Measurements from ENCODE around the gene DNLZ.
"Not testable (repeated sequence)": the region's sequence is repeated elsewhere in the genome, so short reads cannot be mapped to it uniquely, and the experiment has no call there.

Gene DNLZ

DNA sequence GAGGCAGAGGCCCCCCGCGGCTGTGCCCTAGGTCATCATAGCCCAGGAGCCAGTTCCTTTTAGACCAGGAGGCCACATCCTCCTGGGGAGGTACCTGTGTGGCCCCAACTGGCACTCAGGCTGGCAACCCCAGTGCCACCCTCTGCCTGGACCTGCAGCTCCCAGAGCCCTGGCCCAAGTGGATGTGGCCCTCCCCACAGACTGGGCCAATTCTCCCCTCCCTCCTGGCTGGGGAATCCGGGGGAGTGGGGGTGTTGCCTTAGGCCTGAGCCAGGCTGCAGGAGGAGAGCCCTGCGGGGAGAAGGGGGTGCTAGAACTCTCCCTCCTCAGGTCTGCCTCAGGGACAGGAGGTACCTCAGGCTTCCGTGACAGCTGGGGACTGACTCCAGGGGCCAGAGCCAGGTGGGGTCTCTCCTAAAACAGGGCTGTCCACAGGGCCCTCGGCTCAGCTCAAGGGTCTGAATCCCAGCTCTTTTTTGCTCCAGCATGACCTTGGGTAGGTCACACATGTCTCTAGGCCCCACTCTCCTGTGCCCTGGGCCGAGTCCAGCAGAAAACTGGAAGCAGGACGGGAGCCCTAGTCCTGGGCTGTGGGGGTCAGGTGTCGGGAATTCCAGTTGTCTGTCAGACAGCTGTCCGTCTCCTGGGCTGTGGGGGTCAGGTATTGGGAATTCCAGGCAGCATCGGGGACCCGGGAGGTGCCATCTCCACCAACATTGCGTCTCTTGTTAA, 9.6 kb downstream of the DNLZ start:
- H3K4me3 ChIP-seq (replicated peaks; ENCODE audit: low read depth, low read length) = no peak overlapping the region
- H3K36me3 ChIP-seq (ENCODE audit: control insufficient read depth, insufficient read depth, low read length) = no peaks in the 10 kb centered on the region
- no peak for DNase-seq (ENCODE audit: extremely low read depth, insufficient read length)
- TF ChIP-seq, protein P1, sequence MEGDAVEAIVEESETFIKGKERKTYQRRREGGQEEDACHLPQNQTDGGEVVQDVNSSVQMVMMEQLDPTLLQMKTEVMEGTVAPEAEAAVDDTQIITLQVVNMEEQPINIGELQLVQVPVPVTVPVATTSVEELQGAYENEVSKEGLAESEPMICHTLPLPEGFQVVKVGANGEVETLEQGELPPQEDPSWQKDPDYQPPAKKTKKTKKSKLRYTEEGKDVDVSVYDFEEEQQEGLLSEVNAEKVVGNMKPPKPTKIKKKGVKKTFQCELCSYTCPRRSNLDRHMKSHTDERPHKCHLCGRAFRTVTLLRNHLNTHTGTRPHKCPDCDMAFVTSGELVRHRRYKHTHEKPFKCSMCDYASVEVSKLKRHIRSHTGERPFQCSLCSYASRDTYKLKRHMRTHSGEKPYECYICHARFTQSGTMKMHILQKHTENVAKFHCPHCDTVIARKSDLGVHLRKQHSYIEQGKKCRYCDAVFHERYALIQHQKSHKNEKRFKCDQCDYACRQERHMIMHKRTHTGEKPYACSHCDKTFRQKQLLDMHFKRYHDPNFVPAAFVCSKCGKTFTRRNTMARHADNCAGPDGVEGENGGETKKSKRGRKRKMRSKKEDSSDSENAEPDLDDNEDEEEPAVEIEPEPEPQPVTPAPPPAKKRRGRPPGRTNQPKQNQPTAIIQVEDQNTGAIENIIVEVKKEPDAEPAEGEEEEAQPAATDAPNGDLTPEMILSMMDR (IDR thresholded peaks at IDR 0.05; ENCODE audit: insufficient read depth, low read length, poor library complexity, severe bottlenecking) = no peak
- H3K27me3 ChIP-seq (replicated peaks; ENCODE audit: control insufficient read depth, insufficient read depth, low read length) = no peaks in the 10 kb centered on the region; the same call in 1 of the 2 replicates

DNA sequence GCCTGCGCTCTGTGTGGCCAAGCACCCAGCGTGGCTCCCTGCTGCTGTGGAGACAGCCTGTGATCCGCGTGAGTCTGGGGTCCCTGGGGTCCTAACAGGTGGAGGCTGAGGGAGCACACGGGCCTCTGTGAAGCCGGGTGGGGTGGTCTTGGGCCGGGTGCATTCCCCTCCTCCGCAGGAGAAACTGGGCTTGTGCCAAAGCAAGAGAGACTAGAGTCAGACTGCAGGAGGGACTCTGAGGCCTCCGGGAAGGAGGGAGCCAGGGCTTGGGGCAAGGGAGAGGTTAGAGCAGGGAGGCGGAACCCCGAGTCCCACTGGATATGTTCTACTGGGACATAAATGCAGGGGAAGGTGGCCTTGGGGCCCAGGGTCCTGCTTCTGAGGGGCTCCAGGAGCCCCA, 10.5 kb downstream of the DNLZ start:
- TF ChIP-seq, protein P1 (IDR thresholded peaks at IDR 0.05; ENCODE audit: insufficient read depth, low read length, poor library complexity, severe bottlenecking) = no peak
- no peak for DNase-seq (ENCODE audit: extremely low read depth, insufficient read length)
- Histone ChIP-seq H3K4me3 (replicated peaks; ENCODE audit: low read depth, low read length) (no peak overlapping the region), H3K36me3 (ENCODE audit: control insufficient read depth, insufficient read depth, low read length) (no peaks in the 10 kb centered on the region), H3K27me3 (replicated peaks; ENCODE audit: control insufficient read depth, insufficient read depth, low read length) (no peaks in the 10 kb centered on the region; the same call in 1 of the 2 replicates)

- no peak for DNase-seq (ENCODE audit: extremely low read depth, insufficient read length)
- TF ChIP-seq, protein P1 (IDR thresholded peaks at IDR 0.05; ENCODE audit: insufficient read depth, low read length, poor library complexity, severe bottlenecking) = no peak
These were observed 10.9 kb downstream of the DNLZ start for GRCh38 chr9:136352682-136353081.

DNA sequence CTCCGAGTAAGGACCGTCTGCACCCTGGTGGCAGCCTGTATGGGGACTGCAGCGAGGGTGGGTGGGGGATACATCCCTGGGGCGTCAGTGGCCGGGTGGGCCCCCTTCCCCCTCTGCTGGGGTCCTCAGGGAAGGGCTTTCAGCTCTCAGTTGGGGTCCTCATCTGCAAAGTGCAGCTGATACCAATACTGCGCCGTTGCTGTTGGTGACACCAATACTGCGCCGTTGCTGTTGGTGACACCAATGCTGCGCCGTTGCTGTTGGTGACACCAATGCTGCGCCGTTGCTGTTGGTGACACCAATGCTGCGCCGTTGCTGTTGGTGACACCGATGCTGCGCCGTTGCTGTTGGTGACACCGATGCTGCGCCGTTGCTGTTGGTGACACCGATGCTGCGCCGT, 11.7 kb downstream of the DNLZ start:
- DNase-seq (ENCODE audit: extremely low read depth, insufficient read length); H3K27me3 ChIP-seq (replicated peaks; ENCODE audit: control insufficient read depth, insufficient read depth, low read length); H3K4me3 ChIP-seq (replicated peaks; ENCODE audit: low read depth, low read length); H3K36me3 ChIP-seq (ENCODE audit: control insufficient read depth, insufficient read depth, low read length): not testable (repeated sequence)

More at GRCh38 chr9:136352682-136353081, 10.9 kb downstream of the DNLZ start:
- Histone ChIP-seq H3K27me3 (replicated peaks; ENCODE audit: control insufficient read depth, insufficient read depth, low read length) (no peaks in the 10 kb centered on the region; the same call in 1 of the 2 replicates), H3K36me3 (ENCODE audit: control insufficient read depth, insufficient read depth, low read length) (no peaks in the 10 kb centered on the region), H3K4me3 (replicated peaks; ENCODE audit: low read depth, low read length) (no peak overlapping the region)

DNA sequence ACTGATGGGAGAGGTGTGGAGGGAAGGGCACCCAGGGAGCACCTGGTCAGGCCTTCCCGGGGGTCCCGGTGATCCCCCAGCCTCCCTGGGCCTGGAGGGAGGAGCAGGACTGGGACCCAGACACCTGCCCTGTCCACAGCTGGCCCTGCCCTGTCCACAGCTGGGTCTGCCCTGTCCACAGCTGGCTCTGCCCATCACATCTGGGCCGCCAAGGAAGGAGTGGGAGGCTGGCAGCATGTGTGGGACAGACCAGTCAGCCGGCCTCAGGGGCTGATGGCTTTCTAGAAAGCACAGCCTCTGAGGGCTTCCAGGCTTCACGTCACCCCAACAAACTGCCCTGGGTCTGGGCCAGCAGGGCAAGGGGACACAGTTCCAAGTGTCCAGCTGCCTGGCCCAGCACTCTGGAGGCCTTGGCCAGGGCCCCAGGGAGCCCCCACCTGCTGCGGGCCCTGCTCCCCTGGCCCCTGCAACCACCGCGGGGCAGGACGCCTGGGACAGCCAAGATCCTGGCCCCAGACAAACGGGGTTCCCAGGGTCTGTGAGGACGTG, 12.2 kb downstream of the DNLZ start:
- Histone ChIP-seq H3K27me3 (replicated peaks; ENCODE audit: control insufficient read depth, insufficient read depth, low read length) (no peaks in the 10 kb centered on the region; the same call in 1 of the 2 replicates), H3K4me3 (replicated peaks; ENCODE audit: low read depth, low read length) (no peak overlapping the region), H3K36me3 (ENCODE audit: control insufficient read depth, insufficient read depth, low read length) (no peaks in the 10 kb centered on the region)
- DNase-seq (ENCODE audit: extremely low read depth, insufficient read length) = no peak
- TF ChIP-seq, protein P1 (IDR thresholded peaks at IDR 0.05; ENCODE audit: insufficient read depth, low read length, poor library complexity, severe bottlenecking) = no peak

DNA sequence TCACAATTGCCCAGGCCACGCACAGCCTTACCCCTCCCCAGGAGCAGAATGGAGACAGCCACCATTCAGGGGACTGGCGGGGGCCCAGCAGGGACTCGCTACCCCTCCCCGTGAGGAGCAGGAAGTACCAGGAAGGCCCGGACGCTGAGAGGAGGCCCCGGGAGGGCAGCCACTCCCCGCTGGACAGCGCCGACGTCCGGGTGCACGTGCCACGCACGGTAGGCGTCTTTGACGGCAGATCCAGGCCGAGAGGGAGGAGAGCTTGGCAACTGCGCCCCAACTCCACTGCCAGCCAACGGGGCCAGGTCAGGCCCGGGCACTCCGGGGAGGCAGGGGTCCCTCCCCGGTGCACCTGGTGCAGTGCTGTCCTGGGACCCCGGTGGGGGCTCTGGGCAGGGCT, 14.0 kb downstream of the DNLZ start:
- no peaks in the 10 kb centered on the region; the same call in 1 of the 2 replicates for H3K27me3 ChIP-seq (replicated peaks; ENCODE audit: control insufficient read depth, insufficient read depth, low read length)
- DNase-seq (ENCODE audit: extremely low read depth, insufficient read length) = no peak
- H3K4me3 ChIP-seq (replicated peaks; ENCODE audit: low read depth, low read length) = no peak overlapping the region
- H3K36me3 ChIP-seq (ENCODE audit: control insufficient read depth, insufficient read depth, low read length) = no peaks in the 10 kb centered on the region
- TF ChIP-seq, protein P1 (IDR thresholded peaks at IDR 0.05; ENCODE audit: insufficient read depth, low read length, poor library complexity, severe bottlenecking) = no peak

Data from GM06990 (cell line).